WTC11 (cell line): ENCODE data around the gene SH3PXD2A. TPM values are rescaled to one million over a fixed set of nuclear protein-coding genes. Genes with fewer than 3 reads are reported as not detected.
A peak's percentile ranks its signal among the peaks of the same experiment; 100 is the strongest.

Experiments used
- ATAC-seq: fragments of 200-7000 bp; cut with Tn5 transposase; 2 replicates; pipeline ENCODE4 v1.10.0; 2021; ENCODE audit warnings: mild to moderate bottlenecking, moderate library complexity
- CTCF ChIA-PET: fragments of 300-600 bp; sonication (Branson Sonifier 250); formaldehyde crosslinking; loops from one replicate; lab custom pipeline; 2021; ENCODE audit warnings: antibody characterized with exemption; lab: Charles Lee
- POLR2A ChIA-PET: fragments of 350-600 bp; sonication (Branson Sonifier 250); formaldehyde crosslinking; loops from one replicate; lab custom pipeline; 2021; ENCODE audit warnings: antibody characterized with exemption; lab: Charles Lee
- DNase-seq: peaks from one replicate; pipeline ENCODE4 v3.0.0; 2021; ENCODE audit warnings: low spot score
- H3K27ac Mint-ChIP-seq: 2 replicates; pipeline ENCODE4 v1.8.0; 2021; ENCODE audit warnings: mixed read lengths
- H3K27me3 Mint-ChIP-seq: 2 replicates; pipeline ENCODE4 v1.8.0; 2021; ENCODE audit warnings: low read depth, mild to moderate bottlenecking, moderate library complexity, mixed read lengths
- H3K36me3 Mint-ChIP-seq: 2 replicates; pipeline ENCODE4 v1.8.0; 2021; ENCODE audit warnings: mixed read lengths
- H3K4me1 Mint-ChIP-seq: 2 replicates; pipeline ENCODE4 v1.8.0; 2022; ENCODE audit warnings: mixed read lengths
- H3K4me3 Mint-ChIP-seq: 2 replicates; pipeline ENCODE4 v1.8.0; 2021; ENCODE audit warnings: mild to moderate bottlenecking, moderate library complexity, mixed read lengths
- H3K9me3 Mint-ChIP-seq: 2 replicates; pipeline ENCODE4 v1.8.0; 2021; ENCODE audit warnings: mixed read lengths
- CBFB ChIP-seq: sonication (generic); formaldehyde crosslinking; IDR thresholded peaks from 2 replicates; pipeline ENCODE4 v1.8.1; 2022; ENCODE audit warnings: mild to moderate bottlenecking, low read depth, missing genetic modification reagents
- ETV6 ChIP-seq: sonication (generic); formaldehyde crosslinking; IDR thresholded peaks from 2 replicates; pipeline ENCODE4 v1.8.1; 2022; ENCODE audit warnings: mild to moderate bottlenecking, missing genetic modification reagents
- FOXP4 ChIP-seq: sonication (generic); formaldehyde crosslinking; IDR thresholded peaks from 2 replicates; pipeline ENCODE4 v1.8.0; 2022; ENCODE audit warnings: mild to moderate bottlenecking, missing genetic modification reagents
- GTF2I ChIP-seq: fragments of 250-450 bp; sonication (Bioruptor Pico); conservative IDR thresholded peaks from 2 replicates; pipeline ENCODE4 v1.4.0; 2021; ENCODE audit warnings: mild to moderate bottlenecking
- HMGA2 ChIP-seq: fragments of 250-450 bp; sonication (Bioruptor Pico); IDR thresholded peaks from 2 replicates; pipeline ENCODE4 v1.4.0; 2021; ENCODE audit warnings: mild to moderate bottlenecking, moderate library complexity
- IRF2 ChIP-seq: sonication (generic); formaldehyde crosslinking; IDR thresholded peaks from 2 replicates; pipeline ENCODE4 v1.8.0; 2022; ENCODE audit warnings: low read depth, missing genetic modification reagents, borderline replicate concordance
- JUN ChIP-seq: sonication (generic); formaldehyde crosslinking; IDR thresholded peaks from 2 replicates; pipeline ENCODE4 v1.8.0; 2023; ENCODE audit warnings: mild to moderate bottlenecking, missing genetic modification reagents
- MAX ChIP-seq: sonication (generic); formaldehyde crosslinking; IDR thresholded peaks from 2 replicates; pipeline ENCODE4 v1.8.0; 2022; ENCODE audit warnings: mild to moderate bottlenecking, missing genetic modification reagents
- NR3C1 ChIP-seq: sonication (generic); formaldehyde crosslinking; conservative IDR thresholded peaks from 2 replicates; pipeline ENCODE4 v1.8.1; 2023; ENCODE audit warnings: low read depth, mild to moderate bottlenecking, missing genetic modification reagents
- RELA ChIP-seq: sonication (generic); formaldehyde crosslinking; IDR thresholded peaks from 2 replicates; pipeline ENCODE4 v1.8.1; 2022; ENCODE audit warnings: missing genetic modification reagents, mild to moderate bottlenecking, borderline replicate concordance
- SMAD3 ChIP-seq: sonication (generic); formaldehyde crosslinking; IDR thresholded peaks from 2 replicates; pipeline ENCODE4 v1.8.0; 2022; ENCODE audit warnings: missing genetic modification reagents, mild to moderate bottlenecking, borderline replicate concordance
- SP1 ChIP-seq: sonication (generic); formaldehyde crosslinking; conservative IDR thresholded peaks from 2 replicates; pipeline ENCODE4 v1.8.1; 2022; ENCODE audit warnings: missing genetic modification reagents
- TEAD1 ChIP-seq: sonication (generic); formaldehyde crosslinking; IDR thresholded peaks from 2 replicates; pipeline ENCODE4 v1.8.0; 2022; ENCODE audit warnings: mild to moderate bottlenecking, missing genetic modification reagents
- ZNF138 ChIP-seq: sonication (generic); formaldehyde crosslinking; conservative IDR thresholded peaks from 2 replicates; pipeline ENCODE4 v1.8.1; 2022; ENCODE audit warnings: mild to moderate bottlenecking, moderate library complexity, missing genetic modification reagents
- ZNF219 ChIP-seq: sonication (generic); formaldehyde crosslinking; IDR thresholded peaks from 2 replicates; pipeline ENCODE4 v1.8.0; 2023; ENCODE audit warnings: missing genetic modification reagents, mild to moderate bottlenecking, borderline replicate concordance
- total RNA-seq: library from RNA; stranded (reverse); gene quantifications from 3 replicates; pipeline ENCODE4 v1.2.3, GENCODE V29; 2021
- TF ChIP-seq, protein P1 (sequence below): sonication (generic); formaldehyde crosslinking; IDR thresholded peaks from 2 replicates; pipeline ENCODE4 v1.8.1; 2023; ENCODE audit warnings: mild to moderate bottlenecking, missing genetic modification reagents, borderline replicate concordance
- TF ChIP-seq, protein P2 (sequence below): fragments of 250-450 bp; sonication (Bioruptor Pico); IDR thresholded peaks from 2 replicates; pipeline ENCODE4 v2.1.2; 2022; ENCODE audit warnings: mild to moderate bottlenecking, moderate library complexity

The SH3PXD2A gene
- total RNA-seq, 1 experiment from 2014 or later, result 15.7 TPM

- Mint-ChIP-seq H3K4me1 (peaks cover 39% of the 10 kb centered on the region), H3K27me3 (no peaks in the 10 kb centered on the region), H3K9me3 (no peaks in the 10 kb centered on the region), H3K27ac (0 out of 2 replicates have a peak overlapping the region, but pooled peaks have one; percentile 68), H3K4me3 (no peak overlapping the region), H3K36me3 (no peaks in the 10 kb centered on the region)
- no peak for ATAC-seq
- POLR2A ChIA-PET, result interaction anchor here (1.5 kb wide), 1 partner anchor 11 kb away, joined by 4 read pairs; no protein-coding TSS in a partner anchor
- TF ChIP-seq ETV6 (CRISPR knock-in tag) (no peak), RELA (CRISPR knock-in tag) (no peak), JUN (CRISPR knock-in tag) (no peak), MAX (CRISPR knock-in tag) (no peak), SMAD3 (CRISPR knock-in tag) (no peak)
- TF ChIP-seq, protein P1, sequence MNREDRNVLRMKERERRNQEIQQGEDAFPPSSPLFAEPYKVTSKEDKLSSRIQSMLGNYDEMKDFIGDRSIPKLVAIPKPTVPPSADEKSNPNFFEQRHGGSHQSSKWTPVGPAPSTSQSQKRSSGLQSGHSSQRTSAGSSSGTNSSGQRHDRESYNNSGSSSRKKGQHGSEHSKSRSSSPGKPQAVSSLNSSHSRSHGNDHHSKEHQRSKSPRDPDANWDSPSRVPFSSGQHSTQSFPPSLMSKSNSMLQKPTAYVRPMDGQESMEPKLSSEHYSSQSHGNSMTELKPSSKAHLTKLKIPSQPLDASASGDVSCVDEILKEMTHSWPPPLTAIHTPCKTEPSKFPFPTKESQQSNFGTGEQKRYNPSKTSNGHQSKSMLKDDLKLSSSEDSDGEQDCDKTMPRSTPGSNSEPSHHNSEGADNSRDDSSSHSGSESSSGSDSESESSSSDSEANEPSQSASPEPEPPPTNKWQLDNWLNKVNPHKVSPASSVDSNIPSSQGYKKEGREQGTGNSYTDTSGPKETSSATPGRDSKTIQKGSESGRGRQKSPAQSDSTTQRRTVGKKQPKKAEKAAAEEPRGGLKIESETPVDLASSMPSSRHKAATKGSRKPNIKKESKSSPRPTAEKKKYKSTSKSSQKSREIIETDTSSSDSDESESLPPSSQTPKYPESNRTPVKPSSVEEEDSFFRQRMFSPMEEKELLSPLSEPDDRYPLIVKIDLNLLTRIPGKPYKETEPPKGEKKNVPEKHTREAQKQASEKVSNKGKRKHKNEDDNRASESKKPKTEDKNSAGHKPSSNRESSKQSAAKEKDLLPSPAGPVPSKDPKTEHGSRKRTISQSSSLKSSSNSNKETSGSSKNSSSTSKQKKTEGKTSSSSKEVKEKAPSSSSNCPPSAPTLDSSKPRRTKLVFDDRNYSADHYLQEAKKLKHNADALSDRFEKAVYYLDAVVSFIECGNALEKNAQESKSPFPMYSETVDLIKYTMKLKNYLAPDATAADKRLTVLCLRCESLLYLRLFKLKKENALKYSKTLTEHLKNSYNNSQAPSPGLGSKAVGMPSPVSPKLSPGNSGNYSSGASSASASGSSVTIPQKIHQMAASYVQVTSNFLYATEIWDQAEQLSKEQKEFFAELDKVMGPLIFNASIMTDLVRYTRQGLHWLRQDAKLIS, result no peak
- CTCF ChIA-PET, result interaction anchor here (1.0 to 3.2 kb wide), 3 partner anchors 11 to 17 kb away, joined by 3 to 11 read pairs (median 6); no protein-coding TSS in a partner anchor
- DNase-seq, result no peak
These were observed 86.2 kb downstream of the SH3PXD2A start for GRCh38 chr10:103769176-103769575.

DNA sequence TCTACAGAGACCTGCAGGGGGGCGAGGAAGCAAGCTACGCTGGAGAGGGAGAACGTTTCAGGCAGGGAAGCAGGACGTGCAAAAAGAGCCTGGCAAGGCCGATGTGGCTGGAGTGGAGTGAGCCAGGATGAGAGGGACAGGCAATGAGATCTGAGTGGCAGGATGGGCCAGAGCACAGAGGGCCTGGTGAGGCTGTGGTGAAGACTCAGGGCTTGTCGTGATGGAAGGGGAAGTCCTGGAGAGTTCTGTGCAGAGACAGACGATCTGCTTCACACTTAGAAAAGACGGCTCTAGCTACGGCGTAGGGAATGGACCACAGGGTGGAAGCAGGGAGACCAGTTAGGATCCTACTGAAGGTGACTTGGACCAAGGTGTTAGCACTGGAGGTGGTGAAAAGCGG is 87.0 kb downstream of the SH3PXD2A start:
- Mint-ChIP-seq H3K27ac (peak overlapping the region; percentile 72), H3K36me3 (no peaks in the 10 kb centered on the region), H3K4me1 (peaks cover 44% of the 10 kb centered on the region), H3K9me3 (no peaks in the 10 kb centered on the region), H3K27me3 (no peaks in the 10 kb centered on the region), H3K4me3 (no peak overlapping the region)
- no peak for DNase-seq
- no peak for TF ChIP-seq FOXP4 (CRISPR knock-in tag)
- no peak for TF ChIP-seq TEAD1 (CRISPR knock-in tag)
- TF ChIP-seq SMAD3 (CRISPR knock-in tag), result no peak
- TF ChIP-seq JUN (CRISPR knock-in tag), result no peak
- TF ChIP-seq, protein P2, sequence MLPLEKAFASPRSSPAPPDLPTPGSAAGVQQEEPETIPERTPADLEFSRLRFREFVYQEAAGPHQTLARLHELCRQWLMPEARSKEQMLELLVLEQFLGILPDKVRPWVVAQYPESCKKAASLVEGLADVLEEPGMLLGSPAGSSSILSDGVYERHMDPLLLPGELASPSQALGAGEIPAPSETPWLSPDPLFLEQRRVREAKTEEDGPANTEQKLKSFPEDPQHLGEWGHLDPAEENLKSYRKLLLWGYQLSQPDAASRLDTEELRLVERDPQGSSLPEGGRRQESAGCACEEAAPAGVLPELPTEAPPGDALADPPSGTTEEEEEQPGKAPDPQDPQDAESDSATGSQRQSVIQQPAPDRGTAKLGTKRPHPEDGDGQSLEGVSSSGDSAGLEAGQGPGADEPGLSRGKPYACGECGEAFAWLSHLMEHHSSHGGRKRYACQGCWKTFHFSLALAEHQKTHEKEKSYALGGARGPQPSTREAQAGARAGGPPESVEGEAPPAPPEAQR (CRISPR knock-in tag), result no peak
- TF ChIP-seq SP1 (CRISPR knock-in tag), result no peak
- no peak for TF ChIP-seq GTF2I
- no peak for TF ChIP-seq CBFB
- no peak for TF ChIP-seq ZNF219
- TF ChIP-seq IRF2 (CRISPR knock-in tag), result no peak
- TF ChIP-seq ZNF138 (CRISPR knock-in tag), result no peak
- no peak for TF ChIP-seq MAX (CRISPR knock-in tag)
- TF ChIP-seq HMGA2 (CRISPR knock-in tag), result no peak
- no peak for TF ChIP-seq NR3C1
- no peak for ATAC-seq
- CTCF ChIA-PET, result interaction anchor here (1.0 to 3.2 kb wide), 4 partner anchors 10 to 55 kb away, joined by 3 to 11 read pairs (median 7); no protein-coding TSS in a partner anchor
- POLR2A ChIA-PET, result interaction anchor here (1.5 kb wide), 1 partner anchor 10 kb away, joined by 4 read pairs; no protein-coding TSS in a partner anchor
